SK-N-MC (cell line): ENCODE data around the gene PCDHGC3.

Experiments
- EZH2 ChIP-seq: fragments of 200-600 bp; sonication (generic); IDR thresholded peaks from one replicate; pipeline ENCODE4 v1.6.1; 2017; ENCODE audit warnings: antibody characterized with exemption
- POLR2AphosphoS5 ChIP-seq: IDR thresholded peaks from 2 replicates; pipeline ENCODE4 v1.6.1; 2012; ENCODE audit warnings: mild to moderate bottlenecking, low read depth, low read length, borderline replicate concordance

- TF ChIP-seq EZH2 (no peak), POLR2AphosphoS5 (no peak)
These were observed 11.4 kb downstream of the PCDHGC3 start for GRCh38 chr5:141487131-141487530.
